ENCODE data around the gene POM121L2. TPM values are rescaled to one million over a fixed set of nuclear protein-coding genes. Genes with fewer than 3 reads are reported as not detected.

Gene POM121L2
- total and polyA plus RNA-seq, 9 of the 15 experiments (the other 6 are each of a cell fraction or from before 2014, with no cell fraction given), result 0.23 to 0.45 TPM; not detected in 7

DNA sequence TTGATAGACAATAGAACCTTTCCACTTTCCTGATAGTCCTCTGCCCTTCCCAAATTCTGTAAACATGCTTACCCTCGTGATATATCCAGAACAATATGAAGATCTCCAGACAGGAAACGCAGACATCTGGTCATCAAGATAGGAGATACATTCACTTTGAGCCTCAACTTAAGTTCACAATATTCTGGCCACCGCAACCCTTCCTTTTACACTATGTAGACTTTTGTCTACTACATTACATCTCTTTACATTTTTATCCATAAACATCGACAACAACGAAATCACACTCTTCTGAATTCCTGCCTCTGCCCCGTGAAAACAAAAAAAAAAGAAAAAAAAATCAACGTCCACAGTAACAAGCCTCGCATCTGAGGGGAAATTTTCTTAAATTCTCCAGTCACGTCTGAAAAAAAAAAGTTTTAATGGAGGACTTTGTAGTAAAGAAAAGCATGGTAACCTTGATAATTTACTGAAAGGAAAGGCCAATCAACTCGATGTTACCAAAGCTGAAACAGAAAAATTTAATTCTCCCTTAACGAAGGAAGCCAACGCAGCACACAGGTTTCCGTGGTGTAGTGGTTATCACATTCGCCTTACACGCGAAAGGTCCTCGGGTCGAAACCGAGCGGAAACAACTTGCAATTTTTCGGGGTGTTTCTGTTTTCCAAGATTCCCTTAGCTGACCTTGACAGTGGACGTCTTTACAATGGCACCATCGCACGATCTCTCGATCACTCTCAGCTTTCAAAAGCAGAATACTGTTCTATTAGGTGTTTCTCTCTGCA, 21.8 kb downstream of the POM121L2 start (continued):
- TF ChIP-seq, protein P1, sequence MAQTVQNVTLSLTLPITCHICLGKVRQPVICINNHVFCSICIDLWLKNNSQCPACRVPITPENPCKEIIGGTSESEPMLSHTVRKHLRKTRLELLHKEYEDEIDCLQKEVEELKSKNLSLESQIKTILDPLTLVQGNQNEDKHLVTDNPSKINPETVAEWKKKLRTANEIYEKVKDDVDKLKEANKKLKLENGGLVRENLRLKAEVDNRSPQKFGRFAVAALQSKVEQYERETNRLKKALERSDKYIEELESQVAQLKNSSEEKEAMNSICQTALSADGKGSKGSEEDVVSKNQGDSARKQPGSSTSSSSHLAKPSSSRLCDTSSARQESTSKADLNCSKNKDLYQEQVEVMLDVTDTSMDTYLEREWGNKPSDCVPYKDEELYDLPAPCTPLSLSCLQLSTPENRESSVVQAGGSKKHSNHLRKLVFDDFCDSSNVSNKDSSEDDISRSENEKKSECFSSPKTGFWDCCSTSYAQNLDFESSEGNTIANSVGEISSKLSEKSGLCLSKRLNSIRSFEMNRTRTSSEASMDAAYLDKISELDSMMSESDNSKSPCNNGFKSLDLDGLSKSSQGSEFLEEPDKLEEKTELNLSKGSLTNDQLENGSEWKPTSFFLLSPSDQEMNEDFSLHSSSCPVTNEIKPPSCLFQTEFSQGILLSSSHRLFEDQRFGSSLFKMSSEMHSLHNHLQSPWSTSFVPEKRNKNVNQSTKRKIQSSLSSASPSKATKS (CRISPR knock-in tag; IDR thresholded peaks at IDR 0.05), result 0 out of 2 replicates have a peak, but pooled peaks have one; percentile 33
- no peak for TF ChIP-seq KAT2B (IDR thresholded peaks at IDR 0.05; ENCODE audit: low read depth, low read length)
- TF ChIP-seq ETV6 (IDR thresholded peaks at IDR 0.05; ENCODE audit: borderline replicate concordance in 1 of 2, low read depth in 2 of 2, low read length in 1 of 2), result no peak
- TF ChIP-seq ETV6 (CRISPR knock-in tag; IDR thresholded peaks at IDR 0.05; ENCODE audit: borderline replicate concordance), result no peak
- TF ChIP-seq SRSF3 (IDR thresholded peaks at IDR 0.05; ENCODE audit: insufficient read depth, low read length), result no peak
- TF ChIP-seq ZNF212 (CRISPR knock-in tag; IDR thresholded peaks at IDR 0.05), result no peak
- no peak for TF ChIP-seq ESRRB (CRISPR knock-in tag; IDR thresholded peaks at IDR 0.05; ENCODE audit: borderline replicate concordance)
- TF ChIP-seq TCF7L2 (IDR thresholded peaks at IDR 0.05; ENCODE audit: low read depth, low read length), result no peak
- peak; percentile 98 for TF ChIP-seq ADNP (tag; IDR thresholded peaks at IDR 0.05)
- no peak for TF ChIP-seq SLC30A9 (CRISPR knock-in tag; IDR thresholded peaks at IDR 0.05)
- TF ChIP-seq ZNF584 (CRISPR knock-in tag; IDR thresholded peaks at IDR 0.05; ENCODE audit: low read depth), result no peak
- TF ChIP-seq, protein P2, sequence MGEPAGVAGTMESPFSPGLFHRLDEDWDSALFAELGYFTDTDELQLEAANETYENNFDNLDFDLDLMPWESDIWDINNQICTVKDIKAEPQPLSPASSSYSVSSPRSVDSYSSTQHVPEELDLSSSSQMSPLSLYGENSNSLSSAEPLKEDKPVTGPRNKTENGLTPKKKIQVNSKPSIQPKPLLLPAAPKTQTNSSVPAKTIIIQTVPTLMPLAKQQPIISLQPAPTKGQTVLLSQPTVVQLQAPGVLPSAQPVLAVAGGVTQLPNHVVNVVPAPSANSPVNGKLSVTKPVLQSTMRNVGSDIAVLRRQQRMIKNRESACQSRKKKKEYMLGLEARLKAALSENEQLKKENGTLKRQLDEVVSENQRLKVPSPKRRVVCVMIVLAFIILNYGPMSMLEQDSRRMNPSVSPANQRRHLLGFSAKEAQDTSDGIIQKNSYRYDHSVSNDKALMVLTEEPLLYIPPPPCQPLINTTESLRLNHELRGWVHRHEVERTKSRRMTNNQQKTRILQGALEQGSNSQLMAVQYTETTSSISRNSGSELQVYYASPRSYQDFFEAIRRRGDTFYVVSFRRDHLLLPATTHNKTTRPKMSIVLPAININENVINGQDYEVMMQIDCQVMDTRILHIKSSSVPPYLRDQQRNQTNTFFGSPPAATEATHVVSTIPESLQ (CRISPR knock-in tag; IDR thresholded peaks at IDR 0.05), result no peak
- TF ChIP-seq NFIX (CRISPR knock-in tag; IDR thresholded peaks at IDR 0.05; ENCODE audit: low read depth), result no peak
- no peak for TF ChIP-seq SIN3B (IDR thresholded peaks at IDR 0.05; ENCODE audit: low read depth)
- peak; percentile 81; the same call in 1 of the 2 replicates for TF ChIP-seq ARID3A (IDR thresholded peaks at IDR 0.05; ENCODE audit: borderline replicate concordance, low read depth, low read length)
- TF ChIP-seq, protein P3, sequence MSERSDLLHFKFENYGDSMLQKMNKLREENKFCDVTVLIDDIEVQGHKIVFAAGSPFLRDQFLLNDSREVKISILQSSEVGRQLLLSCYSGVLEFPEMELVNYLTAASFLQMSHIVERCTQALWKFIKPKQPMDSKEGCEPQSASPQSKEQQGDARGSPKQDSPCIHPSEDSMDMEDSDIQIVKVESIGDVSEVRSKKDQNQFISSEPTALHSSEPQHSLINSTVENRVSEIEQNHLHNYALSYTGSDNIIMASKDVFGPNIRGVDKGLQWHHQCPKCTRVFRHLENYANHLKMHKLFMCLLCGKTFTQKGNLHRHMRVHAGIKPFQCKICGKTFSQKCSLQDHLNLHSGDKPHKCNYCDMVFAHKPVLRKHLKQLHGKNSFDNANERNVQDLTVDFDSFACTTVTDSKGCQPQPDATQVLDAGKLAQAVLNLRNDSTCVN (CRISPR knock-in tag; IDR thresholded peaks at IDR 0.05), result no peak
- TF ChIP-seq CTCF (IDR thresholded peaks at IDR 0.05 in 2 of 3, conservative IDR thresholded peaks at IDR 0.05 in 1 of 3; ENCODE audit: insufficient read depth in 2 of 3, low read depth in 1 of 3, low read length in 3 of 3), result no peak; a peak in 1 of 6 replicates
